HG02678 (cell line): ENCODE measurements around the gene GNG7.
"Not testable (repeated sequence)": the region's sequence is repeated elsewhere in the genome, so short reads cannot be mapped to it uniquely, and the experiment has no call there.

Source experiments
- ATAC-seq: cut with Tn5 transposase; IDR thresholded peaks from one replicate; pipeline ENCODE4 v1.9.1; 2021; ENCODE audit warnings: mild to moderate bottlenecking, moderate library complexity; ENCODE audit not compliant: unreplicated experiment

GNG7 gene

DNA sequence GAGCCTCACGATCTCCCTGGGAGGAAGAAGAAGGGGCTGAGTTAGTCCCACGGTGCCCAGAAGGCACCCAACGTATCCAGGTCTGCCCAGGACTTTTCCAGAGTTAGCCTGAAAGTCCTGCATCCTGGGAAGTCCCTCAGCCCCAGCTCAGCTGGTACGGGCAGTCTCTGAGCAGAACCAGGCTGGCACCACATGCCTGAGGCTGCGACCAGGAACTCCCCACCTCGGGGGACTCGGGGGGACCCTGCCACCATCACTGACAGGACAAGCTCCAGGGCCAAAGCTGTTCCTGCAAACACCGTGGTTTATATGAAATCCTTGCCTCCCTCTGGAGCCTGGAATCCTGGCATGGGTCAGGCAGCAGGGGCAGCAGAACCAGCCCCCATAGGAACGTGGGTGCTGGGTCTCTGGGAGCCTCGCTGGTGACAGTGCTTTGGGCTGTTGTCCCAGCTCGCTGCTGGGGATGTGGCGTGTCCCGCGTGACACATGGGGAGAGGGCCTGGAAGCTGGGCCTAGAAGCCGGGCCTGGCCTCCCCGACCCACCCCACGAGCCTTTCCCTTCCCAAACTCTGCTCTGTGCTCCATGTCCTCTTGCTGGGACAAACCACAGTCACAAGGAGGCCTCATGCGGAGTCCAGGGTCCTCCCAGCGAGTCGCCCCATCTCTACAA, 55.5 kb downstream of the GNG7 start:
- no peak for ATAC-seq

DNA sequence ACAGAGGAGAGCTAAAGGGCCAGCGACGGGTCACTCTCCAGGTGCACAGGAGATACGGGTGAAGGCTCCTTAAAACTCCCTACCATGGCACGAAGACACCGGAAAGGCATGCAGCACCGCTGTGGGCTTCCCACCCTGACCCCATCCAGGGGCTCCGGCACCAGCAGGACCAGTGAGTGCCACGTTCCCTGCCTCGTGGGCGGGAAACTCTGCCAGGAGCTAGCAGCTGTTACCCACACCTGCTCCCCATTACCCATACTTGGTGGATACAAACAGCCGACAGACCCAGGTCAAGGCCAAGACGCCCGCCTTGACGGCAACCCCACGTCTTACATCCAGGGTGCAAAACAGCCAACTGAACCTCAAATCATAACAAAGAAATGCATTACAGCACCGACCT, 56.7 kb downstream of the GNG7 start:
- no peak for ATAC-seq

DNA sequence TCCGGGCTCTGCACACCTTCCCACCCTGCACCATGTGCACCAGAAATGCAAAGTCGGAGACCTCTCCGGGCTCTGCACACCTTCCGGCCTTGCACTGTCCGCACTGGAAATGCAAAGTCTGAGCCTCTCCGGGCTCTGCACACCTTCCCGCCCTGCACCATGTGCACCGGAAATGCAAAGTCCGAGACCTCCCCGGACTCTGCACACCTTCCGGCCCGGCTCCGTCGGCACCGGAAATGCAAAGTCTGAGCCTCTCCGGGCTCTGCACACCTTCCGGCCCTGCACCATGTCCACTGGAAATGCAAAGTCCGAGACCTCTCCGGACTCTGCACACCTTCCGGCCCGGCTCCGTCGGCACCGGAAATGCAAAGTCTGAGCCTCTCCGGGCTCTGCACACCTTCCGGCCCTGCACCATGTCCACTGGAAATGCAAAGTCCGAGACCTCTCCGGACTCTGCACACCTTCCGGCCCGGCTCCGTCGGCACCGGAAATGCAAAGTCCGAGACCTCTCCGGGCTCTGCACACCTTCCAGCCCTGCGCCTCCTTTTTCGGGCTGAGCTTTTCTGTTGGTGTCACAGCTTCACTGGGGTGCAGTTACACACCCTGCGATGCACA, 59.3 kb downstream of the GNG7 start:
- ATAC-seq = not testable (repeated sequence)

DNA sequence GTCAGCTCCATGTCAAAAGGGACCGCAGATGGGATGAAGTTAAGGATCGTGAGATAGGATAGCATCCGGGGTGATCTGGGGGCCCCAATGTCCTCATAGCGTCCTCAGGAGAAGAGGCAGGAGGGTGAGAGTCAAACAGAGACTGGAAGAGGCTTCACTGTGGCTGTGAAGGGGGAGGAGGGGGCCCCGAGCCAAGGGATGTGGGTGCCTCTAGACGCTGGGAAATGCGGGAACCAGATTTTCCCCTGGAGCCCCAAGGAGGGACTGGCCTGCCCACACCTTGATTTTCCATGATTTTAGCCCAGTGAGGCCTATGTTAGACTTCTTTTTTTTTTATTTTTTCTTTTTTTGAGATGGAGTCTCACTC, 61.2 kb downstream of the GNG7 start:
- ATAC-seq = no peak

DNA sequence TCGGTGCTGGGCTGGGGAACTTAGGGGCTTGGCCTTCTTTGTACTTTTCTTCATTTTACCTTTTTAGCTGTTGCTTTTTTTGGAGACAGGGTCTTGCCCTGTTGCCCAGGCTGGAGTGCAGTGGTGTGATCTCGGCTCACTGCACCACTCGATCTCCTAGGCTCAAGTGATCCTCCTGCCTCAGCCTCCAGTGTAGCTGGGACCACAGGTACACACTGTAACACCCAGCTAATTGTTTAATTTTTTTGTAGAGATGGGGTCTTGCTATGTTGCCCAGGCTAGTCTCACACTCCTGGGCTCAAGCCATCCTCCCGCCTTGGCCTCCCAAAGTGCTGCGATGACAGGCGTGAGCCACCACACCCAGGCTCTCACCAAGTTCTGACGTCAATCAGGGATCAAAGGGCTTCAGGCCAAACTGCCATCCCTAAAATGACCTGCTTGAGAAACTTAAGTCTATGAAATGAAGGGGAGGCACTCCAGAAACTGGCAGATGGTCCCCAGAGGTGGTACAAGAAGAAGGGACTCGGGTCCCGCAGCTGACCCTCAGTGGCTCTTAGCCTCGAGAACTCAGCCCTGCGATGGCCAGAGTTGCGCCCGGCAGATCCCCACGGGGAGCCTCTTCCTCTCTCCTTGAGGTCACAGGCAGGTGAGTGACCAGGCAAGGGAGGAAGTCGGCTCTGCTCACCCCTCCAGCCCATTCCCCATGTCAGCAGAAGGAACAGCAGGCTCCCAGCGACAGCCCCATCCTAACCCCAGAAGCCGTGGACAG, 61.7 kb downstream of the GNG7 start:
- ATAC-seq = no peak

DNA sequence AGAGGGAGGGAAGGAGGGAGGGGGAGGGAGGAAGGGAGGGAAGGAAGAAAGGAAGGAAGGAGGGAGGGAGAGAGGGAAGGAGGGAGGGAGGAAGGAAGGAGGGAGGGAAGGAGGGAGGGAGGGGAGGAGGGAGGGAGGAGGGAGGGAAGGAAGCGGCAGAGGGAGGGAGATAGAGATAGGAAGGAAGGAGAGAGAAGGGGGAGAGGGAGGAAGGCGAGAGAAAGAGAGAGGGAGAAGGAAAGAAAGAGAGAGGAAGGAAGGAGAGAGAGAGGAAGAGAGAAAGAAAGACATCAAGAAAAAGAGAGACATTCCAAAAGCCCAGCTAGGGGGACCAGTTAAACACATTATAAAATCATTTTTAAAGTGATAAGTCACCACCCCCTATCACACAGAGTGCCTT, 62.5 kb downstream of the GNG7 start:
- no peak for ATAC-seq

DNA sequence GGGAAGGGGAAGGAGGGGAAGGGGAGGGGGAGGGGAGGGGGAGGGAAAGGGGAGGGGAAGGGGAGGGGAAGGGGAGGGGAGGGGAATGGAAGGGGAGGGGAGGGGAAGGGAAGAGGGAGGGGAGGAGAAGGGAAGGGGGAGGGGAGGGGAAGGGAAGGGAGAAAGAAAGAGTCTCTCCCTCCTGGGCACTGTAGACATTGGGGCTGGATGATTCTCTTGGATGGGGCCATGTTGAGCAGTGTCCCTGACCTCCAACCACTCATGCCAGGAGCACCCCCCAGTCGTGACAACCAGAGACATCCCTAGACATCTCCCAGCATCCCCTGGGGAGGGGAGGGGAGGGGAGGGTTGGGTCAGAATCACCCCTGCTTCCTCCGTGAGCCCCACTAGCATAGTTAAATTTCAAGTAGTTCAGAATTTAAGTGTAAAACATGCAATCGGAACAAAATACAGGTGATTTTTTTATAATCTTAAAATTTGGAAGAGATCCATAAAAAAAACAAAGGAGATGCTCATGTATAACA, 64.0 kb downstream of the GNG7 start:
- ATAC-seq = no peak

DNA sequence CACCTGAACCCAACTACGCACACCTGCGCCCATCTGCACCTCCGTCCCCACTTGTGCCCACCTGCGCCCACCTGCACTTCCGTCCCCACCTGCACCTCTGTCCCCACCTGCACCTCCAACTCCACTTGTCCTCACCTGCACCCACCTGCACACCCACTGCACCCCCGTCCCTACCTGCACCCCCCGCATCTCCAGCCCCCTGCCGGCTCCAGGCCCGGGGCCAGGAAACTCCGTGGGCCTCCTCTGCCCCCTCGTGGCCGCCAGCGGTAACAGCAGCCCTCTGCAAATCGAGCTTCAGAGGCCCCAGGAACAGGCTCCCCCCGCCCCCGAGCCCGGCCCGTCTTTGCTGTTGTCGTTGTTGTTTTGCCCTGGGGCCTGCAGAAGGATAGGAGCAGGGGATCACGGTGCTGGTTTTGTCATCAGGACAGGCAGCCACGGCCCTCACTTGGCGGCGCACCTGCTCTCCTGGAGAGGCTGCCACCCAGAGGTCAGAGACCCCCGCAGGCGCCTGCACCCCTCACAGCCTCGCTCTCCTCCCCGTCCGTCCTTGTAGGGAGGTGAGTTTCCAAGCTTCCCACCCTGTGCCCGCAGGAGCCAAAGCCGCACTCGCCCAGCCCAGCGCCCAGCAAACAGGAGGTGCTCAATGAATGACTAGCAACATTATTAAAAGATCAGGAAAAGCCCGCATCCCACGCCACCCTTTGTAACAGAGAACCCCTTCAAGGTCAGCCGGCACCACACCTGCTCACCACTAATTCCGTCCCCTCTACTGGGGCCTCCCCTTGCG, 65.4 kb downstream of the GNG7 start:
- ATAC-seq = no peak

DNA sequence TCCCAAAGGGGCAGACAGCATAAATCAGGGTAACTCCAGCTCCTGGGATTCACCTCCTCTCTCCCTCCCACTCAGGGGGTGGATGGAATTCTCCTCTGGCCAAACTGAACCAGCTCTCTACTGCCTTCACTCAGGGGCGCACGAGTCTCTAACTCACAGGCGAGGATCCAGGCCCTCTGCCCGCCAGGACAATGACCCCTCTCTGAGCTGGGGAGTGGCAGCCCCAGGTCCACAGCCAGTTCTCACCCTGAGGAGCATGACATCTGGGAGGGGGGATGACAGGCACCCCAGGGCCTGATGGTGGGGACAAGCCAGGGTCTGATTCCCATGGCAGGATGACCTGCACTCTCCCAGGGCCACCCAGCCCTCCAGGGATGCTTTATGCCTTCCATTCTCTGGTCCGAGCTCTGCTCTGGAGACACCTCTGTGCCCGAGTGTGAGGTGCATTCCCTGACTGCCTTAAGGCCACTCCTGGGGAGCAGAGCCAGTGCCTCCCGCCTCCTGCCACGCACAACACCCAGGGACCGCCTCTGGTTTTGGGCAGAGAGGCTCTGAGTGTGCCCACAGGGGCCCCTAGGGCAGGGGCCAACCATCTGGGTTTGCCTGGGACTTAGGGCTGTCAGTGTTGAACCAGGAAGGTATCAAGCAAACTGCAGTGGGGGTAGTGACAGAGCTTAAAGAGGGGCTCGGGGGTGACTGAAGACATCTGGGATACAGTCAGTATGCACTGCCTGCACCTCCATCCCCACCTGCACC, 66.2 kb downstream of the GNG7 start:
- no peak for ATAC-seq

DNA sequence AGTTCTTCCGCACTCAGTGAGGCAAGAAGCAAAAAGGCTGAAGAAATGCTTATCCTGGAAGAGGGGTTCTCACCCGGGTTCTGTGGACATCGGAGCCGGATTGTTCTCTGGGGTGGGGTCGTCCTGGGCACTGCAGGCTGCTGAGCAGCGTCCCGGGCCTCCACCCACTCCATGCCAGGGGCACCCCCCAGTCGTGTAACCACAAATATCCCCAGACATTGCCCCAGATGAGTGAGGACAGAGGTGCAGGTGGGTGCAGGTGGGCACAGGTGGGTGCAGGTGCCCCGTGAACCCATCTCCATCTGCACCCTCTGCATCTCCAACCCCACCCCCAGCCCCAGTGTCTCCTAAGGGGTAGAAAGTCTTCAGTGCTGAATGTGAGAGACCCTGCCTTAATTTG, 67.5 kb downstream of the GNG7 start:
- ATAC-seq = no peak

DNA sequence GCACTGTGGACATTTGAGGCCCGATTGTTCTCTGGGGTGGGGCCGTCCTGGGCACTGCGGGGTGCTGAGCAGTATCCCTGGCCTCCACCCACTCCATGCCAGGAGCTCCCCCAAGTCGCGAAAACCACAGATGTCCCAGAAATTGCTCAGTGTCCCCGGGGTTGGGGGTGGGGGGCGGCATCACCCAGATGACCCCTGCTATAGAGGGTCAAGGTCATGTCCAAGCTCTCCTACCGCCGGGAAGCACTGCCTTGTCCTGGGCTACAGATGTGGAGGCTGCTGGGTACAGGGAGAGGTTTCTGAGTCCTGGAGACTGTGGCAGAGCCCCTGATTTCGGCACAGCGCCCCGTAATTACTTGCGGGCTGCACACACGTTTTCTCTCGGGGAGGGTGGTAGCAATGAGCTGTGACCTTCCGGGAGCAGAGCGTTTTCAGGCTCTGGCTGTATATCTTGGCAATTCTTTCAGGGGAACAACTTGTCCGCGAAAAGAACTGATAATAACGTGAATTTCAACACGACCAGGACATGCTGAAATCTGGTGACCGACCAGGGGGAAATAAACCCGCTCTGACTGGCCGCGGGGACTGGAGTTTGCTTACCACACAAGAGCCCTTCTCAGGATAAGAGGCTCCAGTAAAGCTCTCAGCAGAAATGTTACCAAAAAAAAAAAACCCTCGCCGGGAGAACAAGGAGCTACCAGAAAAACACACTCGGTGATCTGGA, 68.1 kb downstream of the GNG7 start:
- no peak for ATAC-seq

DNA sequence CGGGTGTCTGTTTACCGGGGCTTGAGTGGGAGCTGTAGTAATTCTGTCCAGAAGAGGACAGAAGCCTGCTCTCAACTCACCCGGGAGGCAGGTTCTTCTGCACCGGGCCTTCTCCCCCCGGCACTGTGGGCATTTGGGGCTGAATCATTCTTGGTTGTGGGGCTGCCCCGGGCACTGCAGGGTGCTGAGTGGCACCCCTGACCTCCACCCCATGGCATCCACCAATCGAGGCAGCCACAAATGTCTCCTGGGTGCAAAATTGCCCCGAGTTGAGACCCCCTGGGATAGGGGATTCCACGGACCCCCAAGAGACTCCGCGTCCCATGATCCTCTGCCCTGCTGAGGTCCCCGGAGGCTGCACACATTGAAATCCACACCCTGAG, 68.8 kb downstream of the GNG7 start:
- ATAC-seq = no peak

DNA sequence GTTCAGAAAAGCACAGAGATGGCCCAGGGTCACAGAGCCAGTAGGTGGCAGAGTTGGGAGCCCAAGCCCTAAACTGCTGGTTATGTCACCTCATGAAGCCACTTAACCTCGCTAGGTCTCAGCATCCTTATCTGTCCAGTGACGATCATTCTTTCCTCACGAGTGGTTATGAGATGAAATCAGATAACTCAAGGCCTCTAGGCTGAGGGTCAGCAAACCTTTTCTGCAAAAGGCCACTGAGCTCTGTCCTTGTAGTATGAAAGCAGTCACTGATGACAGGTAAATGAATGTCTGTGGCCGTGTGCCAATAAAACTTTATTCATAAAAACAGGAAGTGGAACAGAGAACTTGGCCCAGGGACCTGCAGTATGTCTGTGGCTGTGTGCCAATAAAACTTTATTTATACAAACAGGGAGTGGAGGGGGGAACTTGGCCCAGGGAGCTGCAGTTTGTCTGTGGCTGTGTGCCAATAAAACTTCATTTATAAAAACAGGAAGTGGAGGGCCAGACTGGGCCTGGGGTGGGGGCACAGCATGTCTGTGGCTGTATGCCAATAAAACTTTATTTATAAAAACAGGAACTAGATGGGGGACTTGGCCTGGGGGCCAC, 71.2 kb downstream of the GNG7 start:
- no peak for ATAC-seq

DNA sequence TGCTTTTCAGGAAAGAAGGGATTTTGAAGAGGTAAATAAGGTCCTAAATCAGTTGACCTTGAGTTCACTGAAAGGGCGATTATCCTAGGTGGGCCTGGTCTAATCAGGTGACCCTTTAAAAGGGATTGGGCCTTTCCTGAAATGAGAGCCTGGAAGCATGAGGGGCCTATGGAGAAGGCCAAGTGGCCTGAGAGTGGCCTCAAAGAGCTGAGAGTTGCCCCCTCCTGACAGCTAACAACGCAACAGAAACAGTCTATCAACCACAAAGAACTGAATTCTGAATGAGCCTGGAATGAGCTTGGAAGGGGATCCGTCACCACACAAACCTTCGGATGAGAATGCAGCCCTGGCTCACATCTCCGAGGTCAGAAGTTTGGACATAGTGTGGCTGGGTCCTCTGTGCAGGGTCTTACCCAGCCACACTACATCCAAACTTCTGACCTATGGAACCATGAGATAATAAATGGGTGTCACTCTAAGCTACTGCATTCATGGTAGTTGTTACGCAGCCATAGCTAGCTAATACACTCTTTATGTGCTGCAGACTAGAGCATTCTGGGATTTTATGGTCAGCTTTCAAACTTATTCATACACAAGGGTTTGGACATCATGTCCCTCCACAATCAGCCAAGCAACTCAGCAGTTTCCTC, 72.0 kb downstream of the GNG7 start:
- ATAC-seq = no peak

DNA sequence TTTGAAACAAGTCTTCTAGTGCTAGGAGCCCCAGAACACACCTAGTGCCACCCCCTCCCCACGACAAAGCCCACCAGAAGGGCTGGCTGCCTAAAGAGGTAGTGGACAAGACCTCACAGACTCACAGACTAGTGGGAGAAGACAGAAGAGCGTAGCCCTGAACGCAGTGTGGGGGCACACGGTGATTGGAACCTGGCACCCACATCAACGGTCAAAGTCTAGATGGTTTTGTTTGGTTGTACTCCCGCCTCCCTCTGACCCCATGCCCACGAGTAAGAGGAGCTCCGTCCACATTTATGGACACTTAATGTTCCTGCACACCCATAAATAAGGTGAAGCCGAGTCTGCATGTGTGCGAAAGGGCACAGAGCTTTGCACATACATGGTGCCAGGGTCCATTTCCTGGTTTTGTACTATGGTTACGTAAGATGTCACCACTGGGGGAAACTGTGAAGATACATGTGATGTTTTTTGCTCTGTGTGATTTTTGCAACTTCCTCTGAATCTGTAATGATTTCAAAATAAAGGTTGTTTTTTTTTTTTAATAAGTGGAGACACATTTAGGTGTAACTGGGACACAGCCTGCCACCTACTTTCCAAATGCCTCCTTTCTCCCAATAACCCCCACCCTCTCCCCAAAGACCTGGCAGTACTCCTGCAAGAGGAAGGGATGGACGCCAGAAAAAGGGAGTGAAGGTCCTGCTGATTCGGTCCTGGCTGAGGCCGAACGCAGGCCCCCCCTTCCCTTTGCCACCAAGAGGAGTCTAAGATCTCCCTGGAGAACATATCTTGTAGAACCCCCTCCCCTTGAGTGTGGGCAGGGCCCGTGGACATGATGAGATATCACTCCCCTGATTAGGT, 72.8 kb downstream of the GNG7 start:
- ATAC-seq = no peak

DNA sequence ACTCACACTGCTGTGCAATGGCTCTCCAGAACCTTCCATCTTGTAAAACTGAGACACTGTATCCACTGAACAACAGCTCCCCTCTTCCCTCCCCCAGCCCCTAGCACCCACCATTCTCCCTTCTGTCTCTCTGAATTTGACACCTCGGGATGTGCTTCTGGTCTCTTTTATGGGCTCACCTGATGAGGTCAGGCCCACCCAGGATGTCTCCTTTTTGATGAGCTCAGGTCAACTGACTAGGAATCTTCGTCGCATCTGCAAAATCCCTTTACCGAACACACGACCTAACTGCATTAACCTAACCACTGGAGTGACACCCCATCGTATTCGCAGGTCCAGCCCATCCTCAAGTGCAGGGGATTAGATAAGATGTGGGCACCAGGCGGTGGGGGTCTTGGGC, 73.9 kb downstream of the GNG7 start:
- no peak for ATAC-seq

DNA sequence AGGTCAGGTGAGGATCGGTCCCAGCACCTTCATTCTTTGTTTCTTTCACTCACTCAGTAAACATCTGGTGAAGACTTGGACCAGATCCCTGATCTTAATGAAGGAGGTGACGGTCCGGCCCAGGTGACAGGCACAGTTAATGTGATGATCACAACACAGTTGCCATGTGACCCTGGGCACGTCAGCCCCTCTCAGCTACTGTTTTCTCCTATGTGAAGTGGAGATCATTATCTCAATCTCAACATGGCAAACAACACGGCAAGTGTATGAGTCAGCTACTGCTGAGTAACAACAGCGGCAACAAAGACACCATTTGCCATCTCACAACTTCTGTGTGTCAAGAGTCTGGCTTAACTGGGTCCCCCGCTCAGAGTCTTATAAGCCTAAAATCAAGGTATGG, 74.6 kb downstream of the GNG7 start:
- no peak for ATAC-seq

DNA sequence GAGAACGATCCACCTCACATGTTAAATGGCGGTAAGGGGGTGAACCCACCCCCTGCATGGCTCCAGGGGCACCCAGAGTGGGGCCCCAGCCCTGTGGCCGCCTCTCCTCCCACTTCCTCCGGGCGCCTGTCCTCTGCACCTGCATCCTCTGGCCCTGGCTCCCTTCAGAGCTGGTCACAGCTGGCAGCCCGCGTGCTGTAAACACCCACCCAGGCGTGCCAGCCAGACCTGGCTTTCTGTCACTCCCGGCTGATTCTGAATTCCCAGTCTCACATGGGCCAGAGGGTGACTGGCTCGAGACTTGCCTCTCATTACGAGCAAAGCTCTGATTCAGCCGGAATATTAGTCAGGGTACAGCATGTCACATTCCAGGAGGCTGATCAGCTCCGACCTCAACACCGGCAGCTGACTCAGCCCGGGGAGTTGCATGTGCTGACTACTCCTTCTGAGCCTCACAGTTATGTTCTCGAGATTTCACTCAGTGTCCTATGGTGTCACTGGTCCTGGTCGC, 75.1 kb downstream of the GNG7 start:
- ATAC-seq = peak; percentile 68
